Neural cell (in vitro differentiated cells): ENCODE measurements around the gene PRICKLE2. TPM values are rescaled to one million over a fixed set of nuclear protein-coding genes. Genes with fewer than 3 reads are reported as not detected.
A peak's percentile ranks its signal among the peaks of the same experiment; 100 is the strongest.

Experiments
- H2AFZ ChIP-seq: fragments of 200-600, 300-800 bp; sonication (generic), shearing (Covaris generic); 2 replicates; pipeline ENCODE4 v1.6.0; 2014; ENCODE audit warnings: low read depth, mild to moderate bottlenecking, antibody characterized with exemption, low read length, moderate library complexity
- H3F3A ChIP-seq: fragments of 200-600 bp; shearing (Covaris generic); 2 replicates; pipeline ENCODE4 v1.6.1; 2016; ENCODE audit warnings: mild to moderate bottlenecking, moderate library complexity, mixed read lengths, antibody characterized with exemption, low read length; ENCODE audit not compliant: insufficient read depth, poor library complexity, severe bottlenecking
- H3K27ac ChIP-seq: fragments of 200-600, 300-800 bp; sonication (generic), shearing (Covaris generic); 2 replicates; pipeline ENCODE4 v1.5.1; 2014; ENCODE audit warnings: mild to moderate bottlenecking, low read length, moderate library complexity
- H3K27me3 ChIP-seq: fragments of 300-800, 200-600 bp; sonication (generic), shearing (Covaris generic); 2 replicates; pipeline ENCODE4 v1.6.0; 2014; ENCODE audit warnings: mild to moderate bottlenecking, low read depth, low read length, moderate library complexity; ENCODE audit not compliant: insufficient read depth
- H3K36me3 ChIP-seq: fragments of 300-800, 200-600 bp; sonication (generic), shearing (Covaris generic); 2 replicates; pipeline ENCODE4 v1.5.1; 2014; ENCODE audit warnings: mild to moderate bottlenecking, antibody characterized with exemption, low read length, moderate library complexity; ENCODE audit not compliant: insufficient read depth
- H3K4me2 ChIP-seq: fragments of 300-800, 200-600 bp; sonication (generic), shearing (Covaris generic); 2 replicates; pipeline ENCODE4 v1.6.0; 2014; ENCODE audit warnings: mild to moderate bottlenecking, low read length
- H3K4me3 ChIP-seq: fragments of 300-800, 200-600 bp; sonication (generic), shearing (Covaris generic); 2 replicates; pipeline ENCODE4 v1.5.1; 2014; ENCODE audit warnings: mild to moderate bottlenecking, low read length, moderate library complexity
- H3K79me2 ChIP-seq: fragments of 200-600 bp; shearing (Covaris generic); replicated peaks from 2 replicates; pipeline ENCODE4 v1.6.0; 2014; ENCODE audit warnings: mild to moderate bottlenecking, low read length, moderate library complexity; ENCODE audit not compliant: insufficient read depth
- H3K9ac ChIP-seq: fragments of 300-800, 200-600 bp; sonication (generic), shearing (Covaris generic); 2 replicates; pipeline ENCODE4 v1.6.1; 2016; ENCODE audit warnings: mild to moderate bottlenecking, low read length, mixed read lengths
- H3K9me2 ChIP-seq: fragments of 200-600 bp; shearing (Covaris generic); 2 replicates; pipeline ENCODE4 v1.6.1; 2016; ENCODE audit warnings: mild to moderate bottlenecking, low read length, mixed read lengths; ENCODE audit not compliant: insufficient read depth
- H3K9me3 ChIP-seq: fragments of 200-600, 300-800 bp; sonication (generic), shearing (Covaris generic); 2 replicates; pipeline ENCODE4 v1.6.1; 2016; ENCODE audit warnings: mild to moderate bottlenecking, mixed run types, low read length, moderate library complexity, mixed read lengths
- H4K20me1 ChIP-seq: fragments of 200-600 bp; shearing (Covaris generic); 2 replicates; pipeline ENCODE4 v1.6.1; 2016; ENCODE audit warnings: mild to moderate bottlenecking, mixed run types; ENCODE audit not compliant: insufficient read depth
- EP300 ChIP-seq: fragments of 450-650 bp; conservative IDR thresholded peaks from 2 replicates; pipeline ENCODE4 v1.6.1; 2014; ENCODE audit warnings: antibody characterized with exemption, mild to moderate bottlenecking, moderate library complexity; ENCODE audit not compliant: poor library complexity, severe bottlenecking
- EZH2 ChIP-seq: fragments of 200-600, 300-800 bp; shearing (Covaris generic), sonication (generic); IDR thresholded peaks from 2 replicates; pipeline ENCODE4 v1.6.1; 2014; ENCODE audit warnings: antibody characterized with exemption, low read length, borderline replicate concordance, mild to moderate bottlenecking; ENCODE audit not compliant: insufficient read depth, poor library complexity, severe bottlenecking
- MXI1 ChIP-seq: fragments of 450-650 bp; conservative IDR thresholded peaks from 2 replicates; pipeline ENCODE4 v1.6.1; 2014; ENCODE audit warnings: antibody characterized with exemption, mild to moderate bottlenecking; ENCODE audit not compliant: poor library complexity, severe bottlenecking
- POLR2AphosphoS5 ChIP-seq: IDR thresholded peaks from 2 replicates; pipeline ENCODE4 v1.6.1; 2012
- RAD21 ChIP-seq: fragments of 450-650 bp; conservative IDR thresholded peaks from 2 replicates; pipeline ENCODE4 v1.6.1; 2014; ENCODE audit warnings: antibody characterized with exemption, mild to moderate bottlenecking, moderate library complexity
- SMC3 ChIP-seq: fragments of 450-650 bp; conservative IDR thresholded peaks from 2 replicates; pipeline ENCODE4 v1.6.1; 2014; ENCODE audit warnings: antibody characterized with exemption, mild to moderate bottlenecking, moderate library complexity; ENCODE audit not compliant: poor library complexity
- TAF1 ChIP-seq: IDR thresholded peaks from 2 replicates; pipeline ENCODE4 v1.6.1; 2012; ENCODE audit warnings: low read depth
- polyA plus RNA-seq: library from polyadenylated mRNA; depleted of rRNA; stranded (reverse); fragments of >200 nt; gene quantifications from 2 replicates; pipeline ENCODE4 v1.2.3, GENCODE V29; 2014
- TF ChIP-seq, protein P1 (sequence below): IDR thresholded peaks from 2 replicates; pipeline ENCODE4 v1.6.1; 2012; ENCODE audit warnings: borderline replicate concordance
- TF ChIP-seq, protein P2 (sequence below): fragments of 450-650 bp; IDR thresholded peaks from 2 replicates; pipeline ENCODE4 v1.5.1; 2014; ENCODE audit warnings: antibody characterized with exemption, mild to moderate bottlenecking, moderate library complexity; ENCODE audit not compliant: poor library complexity, severe bottlenecking

PRICKLE2 gene
- polyA plus RNA-seq, 1 donor from 2014 or later = 8.7 TPM

DNA sequence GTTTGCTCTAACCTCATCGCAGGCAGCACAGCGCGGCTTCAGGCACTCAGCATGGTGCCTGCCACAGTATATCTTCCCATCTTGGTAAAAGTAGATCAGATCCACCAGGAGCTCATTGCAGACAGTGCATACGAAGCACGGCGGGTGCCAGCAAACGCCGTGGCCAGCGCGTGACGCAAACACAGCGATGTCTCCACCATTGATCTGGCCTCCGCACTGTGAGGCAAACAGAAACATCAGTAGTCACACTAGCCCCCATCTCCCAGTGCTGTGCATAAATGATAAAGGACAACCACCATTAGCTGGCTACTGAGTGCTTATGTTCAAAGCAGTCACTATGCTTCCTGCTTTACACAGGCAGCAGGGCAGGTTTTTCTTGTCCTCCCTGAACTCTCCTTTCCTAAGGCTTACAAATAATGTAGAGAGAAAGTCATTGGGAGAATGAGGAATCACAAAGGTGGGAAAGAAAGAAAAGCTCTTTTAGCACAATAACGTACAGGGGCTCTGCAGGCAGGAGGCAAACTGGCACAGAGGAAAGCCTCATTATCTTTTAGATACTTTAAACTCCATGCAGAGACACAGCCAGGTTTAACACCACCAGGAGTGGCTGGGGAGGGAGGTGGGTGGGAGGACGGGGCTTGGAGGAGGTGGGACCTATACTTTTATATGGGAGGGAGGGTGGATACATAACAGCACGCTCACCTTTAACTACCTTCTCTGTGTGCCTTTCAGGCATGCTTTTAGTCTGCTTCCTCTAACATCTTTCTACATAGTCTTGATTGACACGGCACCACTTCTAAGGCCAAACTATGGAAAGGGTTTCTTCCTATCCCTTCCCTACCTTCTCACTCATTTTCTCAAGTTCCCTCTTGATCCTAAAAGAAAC is 67.9 kb downstream of the PRICKLE2 start:
- H3K4me2 ChIP-seq = peak overlapping the region; percentile 42
- no peaks in the 10 kb centered on the region for H3K9me2 ChIP-seq
- no peaks in the 10 kb centered on the region for H3K9me3 ChIP-seq
- no peaks in the 10 kb centered on the region for H3F3A ChIP-seq
- H3K9ac ChIP-seq = no peak overlapping the region
- no peaks in the 10 kb centered on the region for H3K79me2 ChIP-seq
- no peaks in the 10 kb centered on the region for H3K27me3 ChIP-seq
- no peak overlapping the region for H3K4me3 ChIP-seq
- TF ChIP-seq EP300 = no peak
- no peak for TF ChIP-seq SMC3
- TF ChIP-seq TAF1 = no peak
- no peak for TF ChIP-seq RAD21
- TF ChIP-seq, protein P1, sequence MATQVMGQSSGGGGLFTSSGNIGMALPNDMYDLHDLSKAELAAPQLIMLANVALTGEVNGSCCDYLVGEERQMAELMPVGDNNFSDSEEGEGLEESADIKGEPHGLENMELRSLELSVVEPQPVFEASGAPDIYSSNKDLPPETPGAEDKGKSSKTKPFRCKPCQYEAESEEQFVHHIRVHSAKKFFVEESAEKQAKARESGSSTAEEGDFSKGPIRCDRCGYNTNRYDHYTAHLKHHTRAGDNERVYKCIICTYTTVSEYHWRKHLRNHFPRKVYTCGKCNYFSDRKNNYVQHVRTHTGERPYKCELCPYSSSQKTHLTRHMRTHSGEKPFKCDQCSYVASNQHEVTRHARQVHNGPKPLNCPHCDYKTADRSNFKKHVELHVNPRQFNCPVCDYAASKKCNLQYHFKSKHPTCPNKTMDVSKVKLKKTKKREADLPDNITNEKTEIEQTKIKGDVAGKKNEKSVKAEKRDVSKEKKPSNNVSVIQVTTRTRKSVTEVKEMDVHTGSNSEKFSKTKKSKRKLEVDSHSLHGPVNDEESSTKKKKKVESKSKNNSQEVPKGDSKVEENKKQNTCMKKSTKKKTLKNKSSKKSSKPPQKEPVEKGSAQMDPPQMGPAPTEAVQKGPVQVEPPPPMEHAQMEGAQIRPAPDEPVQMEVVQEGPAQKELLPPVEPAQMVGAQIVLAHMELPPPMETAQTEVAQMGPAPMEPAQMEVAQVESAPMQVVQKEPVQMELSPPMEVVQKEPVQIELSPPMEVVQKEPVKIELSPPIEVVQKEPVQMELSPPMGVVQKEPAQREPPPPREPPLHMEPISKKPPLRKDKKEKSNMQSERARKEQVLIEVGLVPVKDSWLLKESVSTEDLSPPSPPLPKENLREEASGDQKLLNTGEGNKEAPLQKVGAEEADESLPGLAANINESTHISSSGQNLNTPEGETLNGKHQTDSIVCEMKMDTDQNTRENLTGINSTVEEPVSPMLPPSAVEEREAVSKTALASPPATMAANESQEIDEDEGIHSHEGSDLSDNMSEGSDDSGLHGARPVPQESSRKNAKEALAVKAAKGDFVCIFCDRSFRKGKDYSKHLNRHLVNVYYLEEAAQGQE = no peak
- TF ChIP-seq, protein P2, sequence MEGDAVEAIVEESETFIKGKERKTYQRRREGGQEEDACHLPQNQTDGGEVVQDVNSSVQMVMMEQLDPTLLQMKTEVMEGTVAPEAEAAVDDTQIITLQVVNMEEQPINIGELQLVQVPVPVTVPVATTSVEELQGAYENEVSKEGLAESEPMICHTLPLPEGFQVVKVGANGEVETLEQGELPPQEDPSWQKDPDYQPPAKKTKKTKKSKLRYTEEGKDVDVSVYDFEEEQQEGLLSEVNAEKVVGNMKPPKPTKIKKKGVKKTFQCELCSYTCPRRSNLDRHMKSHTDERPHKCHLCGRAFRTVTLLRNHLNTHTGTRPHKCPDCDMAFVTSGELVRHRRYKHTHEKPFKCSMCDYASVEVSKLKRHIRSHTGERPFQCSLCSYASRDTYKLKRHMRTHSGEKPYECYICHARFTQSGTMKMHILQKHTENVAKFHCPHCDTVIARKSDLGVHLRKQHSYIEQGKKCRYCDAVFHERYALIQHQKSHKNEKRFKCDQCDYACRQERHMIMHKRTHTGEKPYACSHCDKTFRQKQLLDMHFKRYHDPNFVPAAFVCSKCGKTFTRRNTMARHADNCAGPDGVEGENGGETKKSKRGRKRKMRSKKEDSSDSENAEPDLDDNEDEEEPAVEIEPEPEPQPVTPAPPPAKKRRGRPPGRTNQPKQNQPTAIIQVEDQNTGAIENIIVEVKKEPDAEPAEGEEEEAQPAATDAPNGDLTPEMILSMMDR = no peak
- TF ChIP-seq EZH2 = no peak
- peak overlapping the region; percentile 37 for H3K27ac ChIP-seq
- H2AFZ ChIP-seq = no peak overlapping the region
- no peaks in the 10 kb centered on the region for H3K36me3 ChIP-seq
- H4K20me1 ChIP-seq = no peaks in the 10 kb centered on the region

DNA sequence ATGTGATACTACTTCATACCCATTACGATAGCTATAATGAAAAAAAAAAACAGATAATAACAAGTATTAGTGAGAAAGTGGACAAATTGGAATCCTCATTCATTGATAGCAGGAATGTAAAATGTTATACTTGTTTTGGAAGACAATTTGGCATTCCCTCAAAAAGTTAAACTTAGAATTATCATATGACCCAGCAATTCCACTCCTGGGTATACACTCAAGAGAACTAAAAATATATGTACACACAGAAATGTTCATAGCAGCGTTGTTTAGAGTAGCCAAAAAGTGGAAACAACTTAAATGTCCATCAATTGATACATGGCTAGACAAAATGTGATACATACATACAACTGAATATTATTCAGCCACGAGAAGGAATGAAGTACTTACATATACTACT is 69.9 kb downstream of the PRICKLE2 start:
- Histone ChIP-seq H3K4me3 (no peak overlapping the region), H3K27ac (no peak overlapping the region), H3K27me3 (no peaks in the 10 kb centered on the region), H3K9ac (no peak overlapping the region), H4K20me1 (no peaks in the 10 kb centered on the region), H2AFZ (no peak overlapping the region), H3K9me3 (no peaks in the 10 kb centered on the region), H3K4me2 (no peak overlapping the region), H3K36me3 (no peaks in the 10 kb centered on the region), H3F3A (peaks cover 4% of the 10 kb centered on the region), H3K79me2 (no peaks in the 10 kb centered on the region), H3K9me2 (no peaks in the 10 kb centered on the region)
- TF ChIP-seq RAD21 (no peak), MXI1 (no peak), POLR2AphosphoS5 (no peak), EP300 (no peak), SMC3 (no peak), EZH2 (no peak), TAF1 (no peak)
- TF ChIP-seq, protein P1 = no peak
- TF ChIP-seq, protein P2 = no peak
